K562 (cell line): ENCODE results near the gene PID1. TPM values are rescaled to one million over a fixed set of nuclear protein-coding genes. Genes with fewer than 3 reads are reported as not detected.

Source experiments
- ATAC-seq: fragments of 200-7000 bp; cut with Tn5 transposase; 3 replicates; pipeline ENCODE4 v1.9.1; 2020; ENCODE audit warnings: moderate library complexity
- BruUV-seq: library from RNA; stranded (reverse); fragments of 400-500 nt; replicated peaks from 2 replicates; lab custom pipeline; 2021; lab: Mats Ljungman, UMichigan
- CTCF ChIA-PET: fragments of 300-600 bp; formaldehyde crosslinking; extraction: SDS; loops from one replicate; lab custom pipeline; 2021; ENCODE audit warnings: low intra/inter-chr PET ratio; lab: Yijun Ruan, JAX
- POLR2A ChIA-PET: fragments of 300-600, 350-650 bp; sonication (Branson Sonifier 250); formaldehyde crosslinking; extraction: SDS; loops from one replicate; lab custom pipeline; 2021; ENCODE audit warnings: antibody characterized with exemption, inconsistent platforms; lab: Yijun Ruan, JAX
- DNase-seq, 4 experiments: peaks; one replicate each; pipeline versions ENCODE4 v3.0.0 to v3.0.0-alpha.2; 2011 to 2018; ENCODE audit warnings: low spot score in 3 of 4, mixed read lengths in 3 of 4; ENCODE audit errors: extremely low read depth in 1 of 4
- FAIRE-seq: peaks from 2 replicates; lab custom pipeline; 2011; peaks lifted over from hg19 to GRCh38; lab: Jason Lieb, UNC
- H2AFZ ChIP-seq: 2 replicates; pipeline ENCODE4 v1.6.0; 2011; ENCODE audit warnings: low read depth, low read length, control low read depth, inconsistent platforms
- H3K27ac ChIP-seq: fragments of 200-600 bp; 3 replicates; pipeline ENCODE4 v1.8.0; 2011; ENCODE audit warnings: low read depth, mild to moderate bottlenecking, control low read depth, inconsistent platforms, low read length, moderate library complexity, mixed read lengths; ENCODE audit errors: extremely low read depth
- H3K27me3 ChIP-seq, 2 experiments: fragments of 300-600 bp in 1 of 2; 2 replicates in 1 of 2; 3 replicates in 1 of 2; pipeline versions ENCODE4 v1.6.0 to v1.8.0; 2011; ENCODE audit warnings: inconsistent platforms in 2 of 2, low read length in 2 of 2, mild to moderate bottlenecking in 1 of 2, mixed read lengths in 1 of 2, moderate library complexity in 1 of 2; ENCODE audit not compliant: control insufficient read depth in 2 of 2, insufficient read depth in 2 of 2
- H3K36me3 ChIP-seq: fragments of 300-600 bp; 3 replicates; pipeline ENCODE4 v1.8.0; 2011; ENCODE audit warnings: mild to moderate bottlenecking, low read length, inconsistent platforms; ENCODE audit not compliant: control insufficient read depth, insufficient read depth
- H3K4me1 ChIP-seq, 2 experiments: fragments of 200-600 bp in 1 of 2; replicated peaks in 1 of 2; 2 replicates in 1 of 2; 3 replicates in 1 of 2; pipeline versions ENCODE4 v1.5.1 to v1.8.0; 2011; ENCODE audit warnings: inconsistent platforms in 2 of 2, low read length in 2 of 2, mild to moderate bottlenecking in 1 of 2, mixed read lengths in 1 of 2, moderate library complexity in 1 of 2; ENCODE audit not compliant: control insufficient read depth in 2 of 2, insufficient read depth in 2 of 2
- H3K4me2 ChIP-seq: 2 replicates; pipeline ENCODE4 v1.6.1; 2011; ENCODE audit warnings: low read length, control low read depth, inconsistent platforms, mixed read lengths; ENCODE audit not compliant: insufficient read depth
- H3K4me3 ChIP-seq: fragments of 200-600 bp; sonication (generic), shearing (Covaris generic); 2 replicates; pipeline ENCODE4 v1.5.1; 2016; ENCODE audit warnings: control low read depth, inconsistent platforms
- H3K79me2 ChIP-seq: fragments of 200-600 bp; 3 replicates; pipeline ENCODE4 v1.8.0; 2011; ENCODE audit warnings: low read length, inconsistent platforms; ENCODE audit not compliant: control insufficient read depth, insufficient read depth
- H3K9ac ChIP-seq, 2 experiments: 2 replicates each; pipeline versions ENCODE4 v1.6.0 to v1.6.1; 2011; ENCODE audit warnings: low read depth in 2 of 2, low read length in 2 of 2, control low read depth in 1 of 2, inconsistent platforms in 1 of 2, mild to moderate bottlenecking in 1 of 2, mixed read lengths in 1 of 2; ENCODE audit not compliant: insufficient read depth in 1 of 2
- H3K9me1 ChIP-seq: one replicate; pipeline ENCODE4 v1.6.0; 2011; ENCODE audit warnings: inconsistent platforms, mild to moderate bottlenecking, low read length, moderate library complexity; ENCODE audit not compliant: control insufficient read depth, insufficient read depth
- H3K9me3 ChIP-seq: replicated peaks from 2 replicates; pipeline ENCODE4 v1.5.1; 2011; ENCODE audit warnings: low read depth, low read length, inconsistent platforms; ENCODE audit not compliant: control insufficient read depth, insufficient read depth
- H4K20me1 ChIP-seq: replicated peaks from 2 replicates; pipeline ENCODE4 v1.6.1; 2011; ENCODE audit warnings: low read length, inconsistent platforms, mixed read lengths; ENCODE audit not compliant: control insufficient read depth, insufficient read depth
- CBFA2T3 ChIP-seq: fragments of 450-650 bp; IDR thresholded peaks from 2 replicates; pipeline ENCODE4 v1.6.1; 2017
- CHD4 ChIP-seq: fragments of 200-600 bp; sonication (generic); IDR thresholded peaks from 3 replicates; pipeline ENCODE4 v1.6.1; 2012; ENCODE audit warnings: low read depth, mild to moderate bottlenecking, mixed read lengths, low read length, inconsistent platforms; ENCODE audit not compliant: insufficient read depth, insufficient replicate concordance, poor library complexity, severe bottlenecking
- HNRNPH1 ChIP-seq: fragments of 200-400 bp; formaldehyde crosslinking; optimal IDR thresholded peaks from 2 replicates; pipeline ENCODE3; 2017; ENCODE audit warnings: low read depth, mild to moderate bottlenecking, low read length, moderate library complexity
- KAT7 ChIP-seq: sonication (generic); formaldehyde crosslinking; IDR thresholded peaks from 2 replicates; pipeline ENCODE4 v1.8.0; 2022; ENCODE audit warnings: missing genetic modification reagents, mild to moderate bottlenecking, borderline replicate concordance
- KHSRP ChIP-seq: fragments of 450-650 bp; IDR thresholded peaks from 2 replicates; pipeline ENCODE4 v1.6.1; 2017
- NCOA1 ChIP-seq: fragments of 450-650 bp; IDR thresholded peaks from 2 replicates; pipeline ENCODE4 v1.6.1; 2016; ENCODE audit warnings: low read depth
- NCOA2 ChIP-seq, 2 experiments: fragments of 450-650 bp; IDR thresholded peaks; 2 replicates each; pipeline ENCODE4 v1.6.1; 2018; ENCODE audit warnings: mild to moderate bottlenecking in 2 of 2, moderate library complexity in 1 of 2; ENCODE audit not compliant: partially characterized antibody in 2 of 2
- RFX1 ChIP-seq: fragments of 450-650 bp; IDR thresholded peaks from 2 replicates; pipeline ENCODE4 v1.6.1; 2016; ENCODE audit warnings: mild to moderate bottlenecking, moderate library complexity
- SAFB2 ChIP-seq: fragments of 200-400 bp; formaldehyde crosslinking; IDR thresholded peaks from 2 replicates; pipeline ENCODE4 v1.6.1; 2018; ENCODE audit warnings: borderline replicate concordance, low read length, low read depth, moderate library complexity; ENCODE audit not compliant: severe bottlenecking
- TRIM28 ChIP-seq: fragments of 450-650 bp; IDR thresholded peaks from 2 replicates; pipeline ENCODE4 v1.6.1; 2017
- XRCC5 ChIP-seq: fragments of 200-400 bp; formaldehyde crosslinking; IDR thresholded peaks from 2 replicates; pipeline ENCODE4 v1.6.1; 2017; ENCODE audit warnings: low read depth, mild to moderate bottlenecking, low read length
- ZFPM2 ChIP-seq: fragments of 250-450 bp; sonication (Bioruptor Pico); IDR thresholded peaks from 2 replicates; pipeline ENCODE4 v1.5.1; 2022; ENCODE audit warnings: mild to moderate bottlenecking
- ZNF212 ChIP-seq: fragments of 450-650 bp; formaldehyde crosslinking; IDR thresholded peaks from 2 replicates; pipeline ENCODE4 v1.4.0; 2020; ENCODE audit warnings: mild to moderate bottlenecking
- ZNF699 ChIP-seq: fragments of 250-450 bp; sonication (Bioruptor Pico); IDR thresholded peaks from 2 replicates; pipeline ENCODE4 v1.8.0; 2021; ENCODE audit warnings: mild to moderate bottlenecking, moderate library complexity; ENCODE audit not compliant: insufficient replicate concordance
- WGBS: fragments of 100-300 bp; shearing (Covaris generic); methylation state at CpG from one replicate; pipeline ENCODE4 v1.1.6; 2016; ENCODE audit warnings: low coverage, mixed read lengths; ENCODE audit not compliant: insufficient coverage; ENCODE audit errors: missing lambda C conversion rate; 5-methylcytosine and 5-hydroxymethylcytosine counted together
- in situ Hi-C: fragments of 300-500 bp; cut with MboI; formaldehyde crosslinking; loops from 4 replicates; pipeline ENCODE4 v1.15.0; 2018; ENCODE audit warnings: inconsistent platforms, mixed read lengths
- intact Hi-C: fragments of 100-400 bp; cut with micrococcal nuclease; formaldehyde crosslinking; loops from 2 replicates; pipeline ENCODE4 v1.14.2; 2022
- polyA plus RNA-seq, 8 experiments: library from polyadenylated mRNA; depleted of rRNA in 4 of 8; stranded (reverse) in 5 of 8; unstranded in 3 of 8; fragments of >200 nt; fragmentation: Nextera tagmentation in 2 of 8; fragmentation: Illumina TruSeq in 1 of 8; extraction: Ambion mirVana in 2 of 8; extraction: Trizol in 1 of 8; gene quantifications; 2 replicates each; pipeline versions ENCODE4 v1.2.1 to v1.2.3, GENCODE V29; 2011 to 2014; ENCODE audit warnings: inconsistent platforms in 1 of 8, missing spikeins in 1 of 8
- total RNA-seq, 7 experiments: library from RNA; depleted of rRNA in 6 of 7; stranded (reverse); fragments of >200 nt in 6 of 7; fragmentation: Illumina TruSeq in 2 of 7; extraction: Trizol in 2 of 7; gene quantifications; 2 replicates each; pipeline versions ENCODE4 v1.2.1 to v1.2.3, GENCODE V29; 2011 to 2021; ENCODE audit warnings: low replicate concordance in 1 of 7
- TF ChIP-seq, protein P1 (sequence below): sonication (generic); formaldehyde crosslinking; IDR thresholded peaks from 2 replicates; pipeline ENCODE4 v1.8.1; 2023; ENCODE audit warnings: missing genetic modification reagents, mild to moderate bottlenecking, borderline replicate concordance
- TF ChIP-seq, protein P2 (sequence below), 2 experiments: IDR thresholded peaks; 2 replicates each; pipeline ENCODE4 v1.6.1; 2011; ENCODE audit warnings: borderline replicate concordance in 1 of 2, control low read depth in 1 of 2, low read depth in 1 of 2, low read length in 1 of 2, mild to moderate bottlenecking in 1 of 2, mixed read lengths in 1 of 2, moderate library complexity in 1 of 2; ENCODE audit not compliant: insufficient read depth in 1 of 2, insufficient read length in 1 of 2, poor library complexity in 1 of 2, severe bottlenecking in 1 of 2; ENCODE audit errors: extremely low read depth in 1 of 2
- TF ChIP-seq, protein P3 (sequence below), 2 experiments: fragments of 250-450 bp in 1 of 2; fragments of 450-650 bp in 1 of 2; sonication (Bioruptor Pico) in 1 of 2; IDR thresholded peaks; 2 replicates each; pipeline versions ENCODE4 v1.6.1 to v1.8.0; 2016 to 2021; ENCODE audit warnings: mild to moderate bottlenecking in 2 of 2, moderate library complexity in 2 of 2, missing compliant biosample characterization in 1 of 2, missing genetic modification characterization in 1 of 2

Gene PID1
- total and polyA plus RNA-seq, 9 of the 15 experiments (the other 6 are each of a cell fraction or from before 2014, with no cell fraction given) = not detected

DNA sequence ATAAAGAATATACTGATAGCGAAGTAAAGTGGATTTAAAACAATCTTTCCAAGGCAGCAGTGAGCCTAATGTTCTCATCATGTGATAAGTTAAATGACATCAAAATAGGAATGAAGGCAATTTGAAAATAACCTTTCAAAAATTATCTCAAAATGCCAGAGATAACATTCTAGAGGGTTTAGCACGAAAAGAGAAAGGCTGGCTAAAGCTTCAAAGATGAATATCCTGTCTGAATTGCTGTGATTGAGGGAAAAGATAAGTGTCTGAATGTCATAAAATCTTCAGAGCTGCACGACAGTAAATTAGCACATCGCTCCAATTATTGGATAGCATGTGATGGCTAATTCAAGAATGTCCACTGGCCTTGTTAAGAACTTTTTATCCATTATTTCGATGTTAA, 159.3 kb downstream of the PID1 start:
- Histone ChIP-seq H3K4me1 (no peaks in the 10 kb centered on the region), H3K9me1 (no peaks in the 10 kb centered on the region), H4K20me1 (no peaks in the 10 kb centered on the region), H3K4me3 (no peak overlapping the region), H3K27ac (no peak overlapping the region), H3K79me2 (no peaks in the 10 kb centered on the region), H3K27me3 (no peaks in the 10 kb centered on the region), H3K4me2 (no peak overlapping the region), H3K36me3 (no peaks in the 10 kb centered on the region), H3K9me3 (no peaks in the 10 kb centered on the region), H2AFZ (no peak overlapping the region), H3K9ac (no peak overlapping the region)
- ChIA-PET CTCF (no interaction called here), POLR2A (no interaction called here)
- DNase-seq (no peak), ATAC-seq (no peak), FAIRE-seq (no peak)
- in situ Hi-C loops = no loop called here
- intact Hi-C loops = no loop called here
- TF ChIP-seq HNRNPH1 (no peak), CHD4 (no peak), NCOA2 (IDR thresholded peaks at IDR 0.05; ENCODE audit: partially characterized antibody in 2 of 2) (no peak), KHSRP (no peak), RFX1 (no peak), XRCC5 (no peak), TRIM28 (no peak), ZNF212 (CRISPR knock-in tag) (no peak), KAT7 (CRISPR knock-in tag) (no peak), NCOA1 (no peak), SAFB2 (no peak), ZFPM2 (CRISPR knock-in tag) (no peak), CBFA2T3 (no peak), ZNF699 (CRISPR knock-in tag) (no peak)
- TF ChIP-seq, protein P1, sequence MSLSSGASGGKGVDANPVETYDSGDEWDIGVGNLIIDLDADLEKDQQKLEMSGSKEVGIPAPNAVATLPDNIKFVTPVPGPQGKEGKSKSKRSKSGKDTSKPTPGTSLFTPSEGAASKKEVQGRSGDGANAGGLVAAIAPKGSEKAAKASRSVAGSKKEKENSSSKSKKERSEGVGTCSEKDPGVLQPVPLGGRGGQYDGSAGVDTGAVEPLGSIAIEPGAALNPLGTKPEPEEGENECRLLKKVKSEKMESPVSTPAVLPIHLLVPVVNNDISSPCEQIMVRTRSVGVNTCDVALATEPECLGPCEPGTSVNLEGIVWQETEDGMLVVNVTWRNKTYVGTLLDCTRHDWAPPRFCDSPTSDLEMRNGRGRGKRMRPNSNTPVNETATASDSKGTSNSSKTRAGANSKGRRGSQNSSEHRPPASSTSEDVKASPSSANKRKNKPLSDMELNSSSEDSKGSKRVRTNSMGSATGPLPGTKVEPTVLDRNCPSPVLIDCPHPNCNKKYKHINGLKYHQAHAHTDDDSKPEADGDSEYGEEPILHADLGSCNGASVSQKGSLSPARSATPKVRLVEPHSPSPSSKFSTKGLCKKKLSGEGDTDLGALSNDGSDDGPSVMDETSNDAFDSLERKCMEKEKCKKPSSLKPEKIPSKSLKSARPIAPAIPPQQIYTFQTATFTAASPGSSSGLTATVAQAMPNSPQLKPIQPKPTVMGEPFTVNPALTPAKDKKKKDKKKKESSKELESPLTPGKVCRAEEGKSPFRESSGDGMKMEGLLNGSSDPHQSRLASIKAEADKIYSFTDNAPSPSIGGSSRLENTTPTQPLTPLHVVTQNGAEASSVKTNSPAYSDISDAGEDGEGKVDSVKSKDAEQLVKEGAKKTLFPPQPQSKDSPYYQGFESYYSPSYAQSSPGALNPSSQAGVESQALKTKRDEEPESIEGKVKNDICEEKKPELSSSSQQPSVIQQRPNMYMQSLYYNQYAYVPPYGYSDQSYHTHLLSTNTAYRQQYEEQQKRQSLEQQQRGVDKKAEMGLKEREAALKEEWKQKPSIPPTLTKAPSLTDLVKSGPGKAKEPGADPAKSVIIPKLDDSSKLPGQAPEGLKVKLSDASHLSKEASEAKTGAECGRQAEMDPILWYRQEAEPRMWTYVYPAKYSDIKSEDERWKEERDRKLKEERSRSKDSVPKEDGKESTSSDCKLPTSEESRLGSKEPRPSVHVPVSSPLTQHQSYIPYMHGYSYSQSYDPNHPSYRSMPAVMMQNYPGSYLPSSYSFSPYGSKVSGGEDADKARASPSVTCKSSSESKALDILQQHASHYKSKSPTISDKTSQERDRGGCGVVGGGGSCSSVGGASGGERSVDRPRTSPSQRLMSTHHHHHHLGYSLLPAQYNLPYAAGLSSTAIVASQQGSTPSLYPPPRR = no peak
- TF ChIP-seq, protein P2, sequence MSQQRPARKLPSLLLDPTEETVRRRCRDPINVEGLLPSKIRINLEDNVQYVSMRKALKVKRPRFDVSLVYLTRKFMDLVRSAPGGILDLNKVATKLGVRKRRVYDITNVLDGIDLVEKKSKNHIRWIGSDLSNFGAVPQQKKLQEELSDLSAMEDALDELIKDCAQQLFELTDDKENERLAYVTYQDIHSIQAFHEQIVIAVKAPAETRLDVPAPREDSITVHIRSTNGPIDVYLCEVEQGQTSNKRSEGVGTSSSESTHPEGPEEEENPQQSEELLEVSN (IDR thresholded peaks at IDR 0.05; ENCODE audit: borderline replicate concordance in 1 of 2, extremely low read depth in 1 of 2, insufficient read depth in 1 of 2, insufficient read length in 1 of 2, low read depth in 1 of 2, low read length in 1 of 2, poor library complexity in 1 of 2, severe bottlenecking in 1 of 2) = no peak
- TF ChIP-seq, protein P3, sequence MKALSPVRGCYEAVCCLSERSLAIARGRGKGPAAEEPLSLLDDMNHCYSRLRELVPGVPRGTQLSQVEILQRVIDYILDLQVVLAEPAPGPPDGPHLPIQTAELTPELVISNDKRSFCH (CRISPR knock-in tag; IDR thresholded peaks at IDR 0.05) = no peak
- TF ChIP-seq, protein P3 (tag; IDR thresholded peaks at IDR 0.05) = no peak
- BruUV-seq = no TSS peak
- WGBS = 3% methylated on average over 5 of the region's 5 CpGs
